D721Med (cell line): ENCODE measurements around the gene COG5.
A peak's percentile ranks its signal among the peaks of the same experiment; 100 is the strongest.

ENCODE experiments used
- DNase-seq: peaks from one replicate; pipeline ENCODE4 v3.0.0; 2011; ENCODE audit warnings: low spot score; ENCODE audit not compliant: insufficient read length
- FAIRE-seq: peaks from 2 replicates; lab custom pipeline; 2011; peaks lifted over from hg19 to GRCh38; lab: Jason Lieb, UNC
- CTCF ChIP-seq: IDR thresholded peaks from 2 replicates; pipeline ENCODE4 v1.5.1; 2012; ENCODE audit warnings: mild to moderate bottlenecking, control low read depth; ENCODE audit not compliant: insufficient read depth; ENCODE audit errors: missing control alignments

COG5 gene

GRCh38 chr7:107579885-107580715, 16.4 kb upstream of the COG5 start, which contains the start of gene BCAP29:
TSS of gene BCAP29 (plus strand) at chr7:107580246. CDS start at chr7:107580773, 527 bp downstream.
- DNase-seq (no peak), FAIRE-seq (no peak)
- TF ChIP-seq CTCF, result no peak

DNA sequence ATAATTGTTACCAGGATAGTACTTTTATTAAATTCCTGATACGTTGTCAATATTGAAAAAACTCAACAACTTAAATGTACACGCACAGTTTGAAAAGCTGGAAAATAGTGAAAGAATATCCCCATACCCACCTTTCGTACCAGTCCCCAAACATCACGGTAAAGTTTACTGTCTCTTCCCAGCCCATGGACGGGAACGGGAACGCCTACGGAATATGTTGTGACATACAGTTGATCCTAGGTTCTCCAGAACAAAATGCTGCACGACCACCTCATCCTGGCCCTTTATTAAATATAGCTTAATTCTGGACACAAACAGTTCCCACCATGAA, 15.8 kb upstream of the COG5 start:
- no peak for TF ChIP-seq CTCF
- DNase-seq, result no peak
- FAIRE-seq, result no peak

- no peak for DNase-seq
- no peak for FAIRE-seq
- TF ChIP-seq CTCF, result no peak
Measured at GRCh38 chr7:107573537-107573936, 9.8 kb upstream of the COG5 start.

DNA sequence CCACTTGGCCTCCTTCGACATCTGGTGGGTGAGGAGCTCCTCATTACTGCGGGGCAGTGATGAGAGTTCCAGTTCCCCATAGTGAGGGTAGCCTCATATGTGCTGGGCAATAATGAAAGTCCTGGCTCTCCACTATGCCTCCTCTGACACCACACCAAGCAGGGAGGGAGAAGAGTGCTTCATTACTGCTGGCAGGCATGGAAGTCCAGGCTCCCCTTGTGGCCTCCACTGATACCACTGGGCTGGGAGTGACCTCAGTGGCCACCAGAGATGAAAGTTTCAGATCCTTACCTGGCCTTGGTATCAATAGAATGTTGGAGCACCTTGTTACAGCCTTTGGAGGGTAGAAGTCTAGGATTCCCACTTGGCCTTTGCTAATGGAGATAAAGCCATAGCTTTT, 6.6 kb upstream of the COG5 start:
- DNase-seq (no peak), FAIRE-seq (no peak)
- no peak for TF ChIP-seq CTCF

DNA sequence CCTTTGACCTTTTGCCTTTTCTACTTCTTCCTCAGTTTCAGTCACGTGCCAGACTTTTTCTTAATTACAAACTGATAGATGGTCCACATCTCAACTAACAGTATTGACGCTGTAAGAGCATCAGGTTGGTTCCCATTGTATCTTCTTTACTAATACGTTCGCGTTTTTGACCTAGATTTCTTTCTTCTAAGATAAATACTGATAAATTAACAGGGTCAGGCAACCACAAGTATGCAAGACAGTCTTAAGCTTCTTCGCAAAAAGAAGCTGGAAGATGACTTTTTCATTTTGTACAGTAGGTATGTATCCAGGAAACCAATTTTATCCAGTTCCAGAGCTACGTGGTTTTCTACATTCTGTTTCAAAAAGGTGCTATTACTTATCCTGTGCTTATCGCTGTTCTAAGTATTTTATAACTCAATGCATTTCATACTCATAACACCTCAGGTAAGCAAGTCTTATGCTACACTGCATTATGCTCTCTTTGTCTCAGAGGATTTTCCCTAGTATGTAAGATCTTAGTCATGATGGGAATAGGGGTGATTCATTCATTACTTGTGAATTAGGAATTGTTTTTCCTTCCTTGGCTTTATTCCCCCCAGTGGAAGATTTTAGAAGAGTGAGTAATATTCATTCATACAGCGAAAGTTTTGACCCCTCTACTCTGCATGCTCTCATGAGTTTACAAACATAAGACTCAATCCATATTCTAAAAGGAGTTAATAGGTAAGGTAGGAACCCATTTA, 1.0 kb upstream of the COG5 start:
- TF ChIP-seq CTCF, result no peak
- DNase-seq, result no peak
- FAIRE-seq, result peak; percentile 73

GRCh38 chr7:107563081-107563774, 492 bp downstream of the COG5 start:
- DNase-seq, result no peak
- no peak for TF ChIP-seq CTCF
- FAIRE-seq, result no peak
